Stimulated activated CD4-positive, alpha-beta T cell treated with anti-CD3 and anti-CD28 coated beads, Interleukin-15, amount 100 ng/mL, for 24 hours (primary cell): ENCODE data around the gene CTNNB1.

Source experiments
- DNase-seq: peaks from one replicate; pipeline ENCODE4 v3.0.0-alpha.2; 2020

CTNNB1 gene

DNA sequence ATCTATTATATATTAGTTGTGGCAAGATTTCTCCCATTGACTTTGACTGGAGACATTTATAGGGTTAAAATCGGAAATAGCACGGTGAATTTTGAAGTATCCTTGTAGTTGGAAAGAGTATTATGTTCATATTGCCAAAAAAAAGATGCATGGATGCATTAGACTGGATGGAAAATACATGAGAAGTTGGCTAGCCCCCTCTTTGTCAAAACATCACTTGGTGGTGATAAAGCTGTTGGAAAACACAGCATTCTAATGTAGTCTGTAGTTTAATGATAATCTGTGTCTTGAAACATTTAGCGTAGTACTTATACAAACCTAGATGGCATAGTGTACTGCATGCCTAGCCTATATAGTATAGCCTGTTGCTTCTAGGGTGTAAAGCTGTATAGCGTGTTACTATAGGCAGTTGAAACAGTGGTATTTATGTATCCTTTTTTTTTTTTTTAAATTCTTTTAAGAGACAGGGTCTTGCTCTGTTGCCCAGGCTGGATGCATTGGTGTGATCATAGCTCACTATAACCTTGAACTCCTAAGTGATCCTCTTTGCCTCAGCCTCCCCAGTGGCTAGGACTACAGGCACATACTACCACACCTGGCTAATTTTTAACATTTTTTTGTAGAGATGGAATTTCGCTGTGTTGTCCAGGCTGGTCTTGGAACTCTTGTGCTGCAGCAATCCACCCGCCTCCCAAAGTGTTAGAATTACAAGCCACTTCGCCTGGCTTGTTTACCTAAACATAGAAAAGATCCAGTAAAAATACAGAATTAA lies 21.8 kb downstream of the CTNNB1 start:
- no peak for DNase-seq

DNA sequence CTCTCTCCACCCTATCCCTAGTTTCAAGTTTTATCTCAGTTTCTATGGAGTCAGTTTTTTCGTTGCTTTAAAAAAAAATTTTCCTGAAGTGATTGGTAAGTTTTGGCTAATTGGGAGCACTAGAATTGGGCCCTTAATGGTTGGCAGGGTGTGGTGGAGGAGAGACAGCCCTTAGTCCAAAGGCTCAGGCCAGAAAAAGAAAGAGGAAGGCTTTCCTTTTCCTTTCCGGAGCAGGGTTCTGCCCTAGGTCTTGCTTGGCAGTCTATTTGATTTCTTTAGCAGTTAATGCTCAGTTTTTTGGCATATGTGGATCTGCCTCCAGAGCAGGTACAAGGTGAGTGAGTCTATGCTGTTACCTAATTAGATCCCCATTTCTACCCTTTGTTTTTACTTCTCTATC lies 22.7 kb downstream of the CTNNB1 start:
- DNase-seq = no peak

DNA sequence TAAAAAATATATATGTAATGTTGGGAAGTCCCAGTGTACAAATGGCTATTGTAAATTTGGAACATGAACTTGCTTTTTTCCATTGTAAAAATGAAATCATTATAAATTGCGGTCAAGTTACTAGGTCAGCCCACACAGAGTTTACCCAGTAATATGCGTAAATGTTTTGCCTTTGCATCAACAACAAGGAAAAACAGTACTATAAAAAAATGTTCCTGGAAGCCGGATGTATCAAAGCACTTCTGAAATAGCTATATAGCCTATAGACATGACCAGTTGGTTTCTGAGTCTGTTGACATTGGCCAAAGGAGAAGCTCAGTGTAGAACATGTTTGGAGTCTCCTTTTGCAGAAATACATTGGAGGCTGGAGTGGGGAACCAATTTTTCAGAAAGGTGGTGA lies 23.2 kb downstream of the CTNNB1 start:
- no peak for DNase-seq

DNA sequence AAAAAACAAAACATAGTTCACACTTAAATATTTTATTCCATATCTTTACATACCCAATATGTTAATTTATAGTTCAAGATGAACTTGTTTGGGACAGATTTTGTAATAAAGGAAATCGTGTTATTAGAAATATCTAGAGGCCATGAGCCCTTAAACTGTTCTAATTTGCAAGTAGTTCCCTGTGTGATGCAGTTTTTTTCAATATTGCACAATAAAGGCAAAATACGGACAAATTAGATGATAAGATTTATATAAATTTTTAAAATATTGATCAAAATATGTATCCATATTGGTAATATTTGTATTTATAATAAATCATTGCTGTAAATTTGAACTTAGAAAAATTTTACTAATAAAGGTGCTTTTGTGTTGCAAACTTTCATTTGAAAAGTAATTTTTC lies 23.8 kb downstream of the CTNNB1 start:
- DNase-seq = no peak

DNA sequence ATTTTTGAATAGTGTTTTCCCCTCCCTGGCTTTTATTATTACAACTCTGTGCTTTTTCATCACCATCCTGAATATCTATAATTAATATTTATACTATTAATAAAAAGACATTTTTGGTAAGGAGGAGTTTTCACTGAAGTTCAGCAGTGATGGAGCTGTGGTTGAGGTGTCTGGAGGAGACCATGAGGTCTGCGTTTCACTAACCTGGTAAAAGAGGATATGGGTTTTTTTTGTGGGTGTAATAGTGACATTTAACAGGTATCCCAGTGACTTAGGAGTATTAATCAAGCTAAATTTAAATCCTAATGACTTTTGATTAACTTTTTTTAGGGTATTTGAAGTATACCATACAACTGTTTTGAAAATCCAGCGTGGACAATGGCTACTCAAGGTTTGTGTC lies 24.4 kb downstream of the CTNNB1 start:
- DNase-seq = no peak

- no peak for DNase-seq
Measured at GRCh38 chr3:41224120-41224806, 25.0 kb downstream of the CTNNB1 start.

DNA sequence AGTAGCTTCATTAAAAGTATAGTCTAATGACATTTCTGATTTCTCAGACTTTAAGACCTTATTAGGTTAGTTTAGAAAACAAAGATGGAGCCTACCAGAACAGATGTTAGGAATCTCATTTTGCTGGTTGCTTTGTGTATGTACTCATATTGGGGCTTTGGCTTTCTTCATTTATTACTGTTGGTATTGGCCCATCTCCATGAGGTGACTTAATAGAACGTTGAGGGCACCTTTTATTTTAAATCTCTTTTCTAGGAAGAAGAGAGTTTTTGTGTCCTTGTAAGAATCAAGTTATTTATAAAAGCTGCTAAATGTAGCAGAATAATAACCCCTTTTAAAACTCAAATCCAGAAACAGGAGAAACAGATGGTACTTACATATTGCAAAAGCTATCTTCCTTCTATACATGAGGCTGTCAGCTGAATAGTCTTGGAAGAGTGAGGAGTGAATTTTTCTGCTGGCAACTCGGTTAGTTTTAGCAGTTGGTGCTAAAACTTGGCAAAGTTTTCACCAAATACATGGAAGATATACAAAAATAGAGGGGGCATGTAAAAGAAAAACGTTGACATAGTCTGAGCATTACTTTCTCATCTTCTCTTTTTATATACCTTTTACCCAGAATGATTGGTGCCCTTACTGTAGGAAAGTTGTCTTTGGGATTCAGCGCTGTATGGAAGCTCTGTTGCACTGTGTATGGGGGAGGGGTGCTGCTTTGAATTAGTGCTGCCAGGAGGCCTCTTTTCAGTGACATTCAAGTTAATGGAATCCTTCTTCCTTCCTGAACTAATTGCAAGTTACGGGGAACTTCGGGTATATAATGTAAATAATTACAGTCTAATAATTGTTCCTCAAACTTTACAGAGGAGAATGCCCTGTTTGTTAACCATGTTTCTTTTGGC lies 35.8 kb downstream of the CTNNB1 start:
- no peak for DNase-seq

DNA sequence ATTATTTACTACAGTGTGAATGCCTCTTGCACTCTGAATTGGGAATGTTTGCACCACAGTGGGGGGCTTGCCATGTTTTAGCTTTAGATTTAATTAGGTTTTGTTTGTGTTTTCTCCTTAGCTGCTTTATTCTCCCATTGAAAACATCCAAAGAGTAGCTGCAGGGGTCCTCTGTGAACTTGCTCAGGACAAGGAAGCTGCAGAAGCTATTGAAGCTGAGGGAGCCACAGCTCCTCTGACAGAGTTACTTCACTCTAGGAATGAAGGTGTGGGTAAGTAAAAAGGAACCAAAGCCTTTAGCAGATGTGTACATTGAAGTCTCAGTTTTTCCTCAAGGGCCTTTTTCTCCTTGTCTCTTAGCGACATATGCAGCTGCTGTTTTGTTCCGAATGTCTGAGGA lies 36.9 kb downstream of the CTNNB1 start:
- no peak for DNase-seq

DNA sequence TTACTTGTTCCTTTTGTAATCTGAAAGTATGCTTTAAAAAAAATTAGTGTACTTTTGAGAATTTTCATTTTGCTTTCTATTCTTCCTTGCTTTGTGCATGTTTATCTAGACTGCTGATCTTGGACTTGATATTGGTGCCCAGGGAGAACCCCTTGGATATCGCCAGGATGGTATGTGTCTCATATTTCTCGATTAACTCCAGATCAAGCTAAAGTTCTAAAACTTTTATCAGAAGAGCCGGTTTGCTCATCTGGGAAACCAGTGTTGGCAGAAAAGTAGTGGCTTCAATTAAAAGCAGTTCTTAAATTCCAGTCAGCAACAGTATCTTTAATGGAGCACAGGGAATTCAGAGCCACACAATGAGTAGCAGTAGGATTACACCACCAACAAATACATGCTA lies 38.6 kb downstream of the CTNNB1 start:
- DNase-seq = no peak

GRCh38 chr3:41239587-41239986 lies 40.3 kb downstream of the CTNNB1 start:
- no peak for DNase-seq

DNA sequence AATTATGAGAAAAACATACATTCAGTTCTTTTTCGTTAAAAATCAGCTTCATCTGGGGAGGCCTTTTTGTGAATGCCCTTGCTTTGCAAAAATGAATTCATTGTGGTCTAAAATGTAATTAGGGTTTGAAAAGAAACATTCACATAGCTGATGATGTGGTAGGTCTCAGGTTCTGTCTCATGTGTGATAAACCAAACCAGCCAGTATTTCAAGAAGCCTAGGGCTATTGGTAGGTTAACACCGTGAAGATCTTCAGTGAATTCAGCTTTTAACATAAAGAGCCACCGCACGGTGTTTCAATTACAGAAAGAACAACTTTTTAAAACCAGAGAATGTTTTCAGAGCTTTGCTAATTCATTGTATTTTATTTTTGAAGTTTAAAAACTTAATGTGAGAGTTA lies 41.9 kb downstream of the CTNNB1 start:
- DNase-seq = no peak

- DNase-seq = no peak
Measured at GRCh38 chr3:41241800-41242571, 42.7 kb downstream of the CTNNB1 start.

GRCh38 chr3:41243183-41243582 lies 43.9 kb downstream of the CTNNB1 start:
- DNase-seq = no peak

GRCh38 chr3:41244620-41245336 lies 45.5 kb downstream of the CTNNB1 start:
- no peak for DNase-seq

DNA sequence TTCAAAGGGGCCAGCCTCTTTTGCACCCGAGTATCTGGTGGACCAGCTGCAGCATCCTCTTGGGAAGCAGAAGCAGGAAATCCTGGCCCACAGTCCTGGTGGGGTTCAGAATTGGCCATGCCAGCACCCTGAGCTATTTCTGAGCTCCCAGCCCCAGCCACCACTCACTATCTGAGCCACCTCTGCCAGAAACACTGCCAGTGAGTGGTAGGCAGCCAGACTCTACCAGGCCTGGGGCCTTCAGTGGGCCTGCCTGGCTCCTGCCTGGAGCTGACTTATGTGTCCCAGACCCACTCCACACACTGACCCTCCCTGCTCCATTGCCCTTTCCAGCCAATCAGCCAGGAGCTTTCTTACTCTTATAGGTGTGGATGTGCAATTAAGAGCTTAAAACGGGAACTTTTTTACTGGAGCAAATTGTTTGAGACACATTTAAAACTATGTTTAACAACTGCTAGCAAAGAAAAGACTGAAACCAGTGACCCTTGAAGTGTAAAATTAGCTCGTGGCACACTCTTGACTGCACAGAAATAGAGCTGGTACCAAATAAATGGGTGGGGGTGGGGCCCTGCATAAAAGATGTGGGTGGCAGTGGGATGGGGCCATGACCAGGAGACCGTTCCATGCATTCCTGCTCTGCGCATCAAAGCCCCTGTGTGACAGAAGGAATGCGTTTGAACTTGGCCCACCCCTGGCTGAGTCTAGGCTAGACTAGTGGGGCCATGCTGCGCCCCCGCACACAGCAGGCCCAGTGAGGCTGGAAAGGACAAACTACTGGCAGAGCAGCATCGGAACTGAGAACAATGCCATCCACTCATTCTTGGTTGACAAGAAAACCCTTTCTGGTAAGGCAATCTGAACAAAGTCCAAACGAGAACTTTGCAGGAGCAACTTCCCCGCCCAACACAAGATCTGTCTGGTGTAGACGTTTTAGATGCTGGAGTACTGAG lies 48.0 kb downstream of the CTNNB1 start:
- no peak for DNase-seq

DNA sequence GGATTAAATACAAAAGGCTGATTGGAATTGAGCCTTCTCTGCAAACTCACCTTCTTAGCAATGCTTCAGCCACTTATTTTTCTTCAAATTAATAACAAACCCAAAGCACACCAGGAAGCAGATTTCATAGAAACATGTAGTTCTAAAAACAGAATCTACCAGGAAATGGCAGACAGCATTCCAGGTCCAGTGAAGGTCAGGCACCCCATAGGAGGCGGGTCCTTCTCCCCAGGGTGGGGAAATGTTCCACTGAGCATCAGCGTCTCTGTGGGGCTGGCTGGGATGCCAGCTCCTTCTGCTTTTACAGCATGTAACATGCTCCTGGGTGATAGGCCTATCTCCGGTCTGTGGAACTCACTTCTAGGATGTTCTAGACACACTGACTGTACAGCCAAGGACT lies 49.2 kb downstream of the CTNNB1 start:
- no peak for DNase-seq

GRCh38 chr3:41249318-41249717 lies 50.0 kb downstream of the CTNNB1 start:
- DNase-seq = no peak

DNA sequence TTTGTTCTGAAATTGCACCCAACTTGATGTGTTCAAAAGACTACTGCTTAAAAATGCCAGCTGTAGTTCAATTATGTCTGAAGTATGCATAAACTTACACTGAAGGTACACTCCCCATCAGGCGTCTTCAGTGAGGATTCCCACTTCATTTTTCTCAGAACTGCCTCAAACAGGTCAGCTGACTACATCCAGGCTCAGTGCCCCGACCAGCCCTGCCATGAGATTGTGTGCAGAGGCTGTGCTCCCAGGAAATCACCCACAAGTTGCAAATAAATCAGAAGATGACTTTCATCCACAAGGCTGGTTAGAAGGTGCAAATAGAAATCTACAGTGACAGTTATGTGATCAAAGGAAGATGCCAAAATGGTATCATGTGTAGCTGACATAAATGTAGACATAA lies 51.5 kb downstream of the CTNNB1 start:
- no peak for DNase-seq

- no peak for DNase-seq
Measured at GRCh38 chr3:41251593-41251992, 52.3 kb downstream of the CTNNB1 start.

- DNase-seq = no peak
Measured at GRCh38 chr3:41258239-41258800, 59.0 kb downstream of the CTNNB1 start.
